Mesenchymal stem cell (in vitro differentiated cells and primary cell): Measurements from ENCODE around the gene ABHD16B.

Source experiments
- DNase-seq: peaks from one replicate; pipeline ENCODE4 v3.0.0-alpha.2; 2013
- H2AFZ ChIP-seq: one replicate; pipeline ENCODE4 v1.6.1; 2013; ENCODE audit warnings: low read depth, mild to moderate bottlenecking, control low read depth, inconsistent platforms, low read length, moderate library complexity
- H2AK5ac ChIP-seq: 2 replicates; pipeline ENCODE4 v1.6.1; 2013; ENCODE audit warnings: low read length, moderate library complexity, mild to moderate bottlenecking, inconsistent platforms; ENCODE audit not compliant: severe bottlenecking
- H2BK120ac ChIP-seq: one replicate; pipeline ENCODE4 v1.6.1; 2013; ENCODE audit warnings: low read depth, mild to moderate bottlenecking, inconsistent platforms, low read length, moderate library complexity
- H2BK12ac ChIP-seq, 2 experiments: one replicate each; pipeline ENCODE4 v1.6.1; 2013; ENCODE audit warnings: inconsistent platforms in 2 of 2, low read length in 2 of 2, mild to moderate bottlenecking in 2 of 2, moderate library complexity in 2 of 2, control low read depth in 1 of 2
- H2BK15ac ChIP-seq: one replicate; pipeline ENCODE4 v1.6.1; 2013; ENCODE audit warnings: mild to moderate bottlenecking, low read depth, inconsistent platforms; ENCODE audit not compliant: poor library complexity, severe bottlenecking
- H2BK5ac ChIP-seq: 2 replicates; pipeline ENCODE4 v1.6.1; 2013; ENCODE audit warnings: low read depth, mild to moderate bottlenecking, low read length, control low read depth, inconsistent platforms; ENCODE audit not compliant: poor library complexity, severe bottlenecking
- H3K14ac ChIP-seq, 2 experiments: one replicate each; pipeline ENCODE4 v1.6.1; 2013; ENCODE audit warnings: inconsistent platforms in 2 of 2, low read length in 2 of 2, control low read depth in 1 of 2, mild to moderate bottlenecking in 1 of 2, moderate library complexity in 1 of 2
- H3K18ac ChIP-seq, 2 experiments: one replicate each; pipeline ENCODE4 v1.6.1; 2013; ENCODE audit warnings: inconsistent platforms in 2 of 2, low read length in 2 of 2, control low read depth in 1 of 2, low read depth in 1 of 2, mild to moderate bottlenecking in 1 of 2
- H3K23ac ChIP-seq, 2 experiments: one replicate each; pipeline ENCODE4 v1.6.1; 2013; ENCODE audit warnings: inconsistent platforms in 2 of 2, low read length in 2 of 2, mild to moderate bottlenecking in 2 of 2, moderate library complexity in 2 of 2, control low read depth in 1 of 2
- H3K27ac ChIP-seq: 2 replicates; pipeline ENCODE4 v1.5.1; 2013; ENCODE audit warnings: mild to moderate bottlenecking, moderate library complexity, low read length, control low read depth, inconsistent platforms; ENCODE audit not compliant: poor library complexity, severe bottlenecking
- H3K27me3 ChIP-seq, 2 experiments: 2 replicates each; pipeline versions ENCODE4 v1.6.1 to v1.7.0; 2013; ENCODE audit warnings: low read length in 2 of 2, mild to moderate bottlenecking in 2 of 2, moderate library complexity in 2 of 2, control low read depth in 1 of 2, inconsistent platforms in 1 of 2; ENCODE audit not compliant: control insufficient read depth in 1 of 2, insufficient read depth in 1 of 2
- H3K36me3 ChIP-seq, 2 experiments: 2 replicates each; pipeline versions ENCODE4 v1.6.1 to v1.7.0; 2013; ENCODE audit warnings: low read length in 2 of 2, control low read depth in 1 of 2, inconsistent platforms in 1 of 2, low read depth in 1 of 2, mild to moderate bottlenecking in 1 of 2; ENCODE audit not compliant: insufficient read depth in 2 of 2, control insufficient read depth in 1 of 2
- H3K4ac ChIP-seq, 2 experiments: one replicate each; pipeline ENCODE4 v1.6.1; 2013; ENCODE audit warnings: inconsistent platforms in 2 of 2, low read length in 2 of 2, mild to moderate bottlenecking in 2 of 2, moderate library complexity in 2 of 2, control low read depth in 1 of 2, low read depth in 1 of 2
- H3K4me1 ChIP-seq: 2 replicates; pipeline ENCODE4 v1.6.1; 2013; ENCODE audit warnings: low read depth, low read length, control low read depth; ENCODE audit not compliant: control insufficient read depth, insufficient read depth
- H3K4me2 ChIP-seq: 2 replicates; pipeline ENCODE4 v1.6.1; 2013; ENCODE audit warnings: low read length, mild to moderate bottlenecking, inconsistent platforms; ENCODE audit not compliant: poor library complexity, severe bottlenecking
- H3K4me3 ChIP-seq, 2 experiments: 2 replicates each; pipeline versions ENCODE4 v1.5.1 to v1.7.0; 2013; ENCODE audit warnings: low read length in 2 of 2, mild to moderate bottlenecking in 2 of 2, control low read depth in 1 of 2, low read depth in 1 of 2; ENCODE audit not compliant: insufficient read depth in 1 of 2
- H3K79me1 ChIP-seq: replicated peaks from 2 replicates; pipeline ENCODE4 v1.6.1; 2013; ENCODE audit warnings: mild to moderate bottlenecking, control low read depth, low read length, inconsistent platforms; ENCODE audit not compliant: poor library complexity, severe bottlenecking
- H3K9ac ChIP-seq: 2 replicates; pipeline ENCODE4 v1.7.0; 2013; ENCODE audit warnings: mild to moderate bottlenecking, low read length, moderate library complexity
- H3K9me3 ChIP-seq: 2 replicates; pipeline ENCODE4 v1.7.0; 2013; ENCODE audit warnings: mild to moderate bottlenecking, low read length; ENCODE audit not compliant: control insufficient read depth
- H4K8ac ChIP-seq: one replicate; pipeline ENCODE4 v1.6.1; 2013; ENCODE audit warnings: inconsistent platforms, mild to moderate bottlenecking, low read length, moderate library complexity
- H4K91ac ChIP-seq: one replicate; pipeline ENCODE4 v1.6.1; 2013; ENCODE audit warnings: mild to moderate bottlenecking, low read length, inconsistent platforms
- WGBS: methylation state at CpG from one replicate; pipeline ENCODE4 v1.1.7; 2013; ENCODE audit warnings: mixed read lengths; 5-methylcytosine and 5-hydroxymethylcytosine counted together

ABHD16B gene

GRCh38 chr20:63825331-63826118, 35.8 kb upstream of the ABHD16B start:
- Histone ChIP-seq H3K9ac (no peak overlapping the region), H3K4me3 (no peak overlapping the region), H4K91ac (no peak overlapping the region), H3K9me3 (no peaks in the 10 kb centered on the region), H2BK120ac (no peak overlapping the region), H2AFZ (no peak overlapping the region), H3K36me3 (peaks cover 0 to 8% of the 10 kb centered on the region in 2 experiments), H3K79me1 (peaks cover 32% of the 10 kb centered on the region), H2AK5ac (no peak overlapping the region), H3K18ac (no peak overlapping the region), H3K14ac (no peak overlapping the region), H3K4me1 (peaks cover 15% of the 10 kb centered on the region), H2BK15ac (no peak overlapping the region), H2BK12ac (no peak overlapping the region), H3K23ac (no peak overlapping the region), H3K27ac (no peak overlapping the region), H3K4ac (no peak overlapping the region), H3K27me3 (peaks cover 0 to 62% of the 10 kb centered on the region in 2 experiments), H4K8ac (peak overlapping the region; percentile 3), H3K4me2 (no peak overlapping the region), H2BK5ac (no peak overlapping the region)
- WGBS: 93% methylated on average over 23 of the region's 25 CpGs
- no peak for DNase-seq

GRCh38 chr20:63826753-63827152, 34.5 kb upstream of the ABHD16B start:
- WGBS: 72% methylated on average over 13 of the region's 13 CpGs
- Histone ChIP-seq H3K23ac (no peak overlapping the region), H3K4ac (no peak overlapping the region), H2AFZ (no peak overlapping the region), H3K4me3 (no peak overlapping the region), H2AK5ac (peak overlapping the region; percentile 57), H2BK15ac (no peak overlapping the region), H3K36me3 (peaks cover 0 to 8% of the 10 kb centered on the region in 2 experiments), H3K18ac (no peak overlapping the region), H3K14ac (no peak overlapping the region), H3K27ac (no peak overlapping the region), H2BK12ac (peak overlapping the region in 1 of 2 experiments; percentile 29), H3K79me1 (peaks cover 29% of the 10 kb centered on the region), H3K4me1 (peaks cover 19% of the 10 kb centered on the region), H3K9me3 (no peaks in the 10 kb centered on the region), H2BK5ac (no peak overlapping the region), H2BK120ac (no peak overlapping the region), H3K9ac (no peak overlapping the region), H4K91ac (peak overlapping the region; percentile 41), H3K27me3 (peaks cover 0 to 63% of the 10 kb centered on the region in 2 experiments), H4K8ac (no peak overlapping the region), H3K4me2 (no peak overlapping the region)
- no peak for DNase-seq

GRCh38 chr20:63828124-63828523, 33.2 kb upstream of the ABHD16B start:
- Histone ChIP-seq H3K9ac (no peak overlapping the region), H3K4me3 (no peak overlapping the region), H3K9me3 (no peaks in the 10 kb centered on the region), H3K4ac (no peak overlapping the region), H3K18ac (no peak overlapping the region), H3K27ac (no peak overlapping the region), H2AK5ac (no peak overlapping the region), H3K4me2 (no peak overlapping the region), H4K8ac (no peak overlapping the region), H3K79me1 (peaks cover 24% of the 10 kb centered on the region), H3K23ac (no peak overlapping the region), H2BK120ac (no peak overlapping the region), H2BK15ac (no peak overlapping the region), H3K14ac (no peak overlapping the region), H3K4me1 (peaks cover 25% of the 10 kb centered on the region), H3K36me3 (peaks cover 0 to 8% of the 10 kb centered on the region in 2 experiments), H2BK12ac (no peak overlapping the region), H3K27me3 (peaks cover 0 to 63% of the 10 kb centered on the region in 2 experiments), H4K91ac (no peak overlapping the region), H2AFZ (no peak overlapping the region), H2BK5ac (no peak overlapping the region)
- WGBS: 91% methylated on average over 8 of the region's 8 CpGs
- no peak for DNase-seq

- no peak overlapping the region for H3K9ac ChIP-seq
- 55% methylated on average over 13 of the region's 14 CpGs for WGBS
- no peak overlapping the region for H4K8ac ChIP-seq
- no peak overlapping the region for H2BK12ac ChIP-seq
- H2BK5ac ChIP-seq: no peak overlapping the region
- no peak overlapping the region for H4K91ac ChIP-seq
- H3K4me2 ChIP-seq: no peak overlapping the region
- no peak overlapping the region for H3K4ac ChIP-seq
- H2BK120ac ChIP-seq: no peak overlapping the region
- H2AK5ac ChIP-seq: no peak overlapping the region
- no peak for DNase-seq
- no peak overlapping the region for H3K27ac ChIP-seq
- peaks cover 25% of the 10 kb centered on the region for H3K4me1 ChIP-seq
- no peak overlapping the region for H3K14ac ChIP-seq
- peaks cover 0 to 62% of the 10 kb centered on the region in 2 experiments for H3K27me3 ChIP-seq
- H3K79me1 ChIP-seq: peaks cover 24% of the 10 kb centered on the region
- H2BK15ac ChIP-seq: no peak overlapping the region
- no peak overlapping the region for H2AFZ ChIP-seq
- H3K4me3 ChIP-seq: no peak overlapping the region
- H3K23ac ChIP-seq: no peak overlapping the region
- no peaks in the 10 kb centered on the region for H3K9me3 ChIP-seq
- peak overlapping the region in 1 of 2 experiments; percentile 41 for H3K18ac ChIP-seq
- peaks cover 0 to 8% of the 10 kb centered on the region in 2 experiments for H3K36me3 ChIP-seq
Observed at GRCh38 chr20:63828545-63828944, 32.8 kb upstream of the ABHD16B start.
